ENCODE data around the gene RTP5.

DNA sequence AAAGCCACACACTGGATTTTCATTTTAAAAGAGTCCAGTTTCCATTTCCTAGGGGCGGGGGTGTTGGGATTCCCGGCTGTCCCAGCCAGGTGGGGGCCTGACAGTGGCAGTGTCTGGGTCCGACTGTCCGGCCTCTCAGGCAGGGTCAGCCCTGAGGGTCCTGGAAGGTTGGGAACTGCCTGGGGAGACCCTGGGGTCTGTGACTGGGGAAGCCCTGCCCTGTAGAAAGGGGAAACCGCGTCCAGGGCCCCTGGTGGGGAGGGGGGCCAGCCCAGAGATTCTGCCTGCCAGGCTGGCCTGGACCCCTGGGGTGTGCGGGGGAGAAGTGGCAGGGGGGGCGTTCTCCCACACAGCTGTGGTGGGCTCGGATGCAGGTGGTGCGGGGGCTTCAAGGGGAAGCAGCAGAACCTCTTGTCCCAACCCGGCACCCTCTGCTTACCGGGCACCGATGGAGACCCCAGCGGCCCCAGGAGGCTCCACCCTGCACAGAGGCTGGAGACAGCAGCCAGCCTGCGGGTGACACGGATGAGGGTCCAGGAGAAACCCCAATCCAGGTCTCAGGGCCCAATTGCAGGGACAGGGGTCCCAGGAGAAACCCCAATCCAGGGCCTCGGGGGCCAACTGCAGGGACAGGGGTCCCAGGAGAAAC is 4.9 kb downstream of the RTP5 start:
- TF ChIP-seq TAF1 (IDR thresholded peaks at IDR 0.05; ENCODE audit: low read depth) = no peak
- no peak for TF ChIP-seq NFIC (IDR thresholded peaks at IDR 0.05)
- TF ChIP-seq, protein P1, sequence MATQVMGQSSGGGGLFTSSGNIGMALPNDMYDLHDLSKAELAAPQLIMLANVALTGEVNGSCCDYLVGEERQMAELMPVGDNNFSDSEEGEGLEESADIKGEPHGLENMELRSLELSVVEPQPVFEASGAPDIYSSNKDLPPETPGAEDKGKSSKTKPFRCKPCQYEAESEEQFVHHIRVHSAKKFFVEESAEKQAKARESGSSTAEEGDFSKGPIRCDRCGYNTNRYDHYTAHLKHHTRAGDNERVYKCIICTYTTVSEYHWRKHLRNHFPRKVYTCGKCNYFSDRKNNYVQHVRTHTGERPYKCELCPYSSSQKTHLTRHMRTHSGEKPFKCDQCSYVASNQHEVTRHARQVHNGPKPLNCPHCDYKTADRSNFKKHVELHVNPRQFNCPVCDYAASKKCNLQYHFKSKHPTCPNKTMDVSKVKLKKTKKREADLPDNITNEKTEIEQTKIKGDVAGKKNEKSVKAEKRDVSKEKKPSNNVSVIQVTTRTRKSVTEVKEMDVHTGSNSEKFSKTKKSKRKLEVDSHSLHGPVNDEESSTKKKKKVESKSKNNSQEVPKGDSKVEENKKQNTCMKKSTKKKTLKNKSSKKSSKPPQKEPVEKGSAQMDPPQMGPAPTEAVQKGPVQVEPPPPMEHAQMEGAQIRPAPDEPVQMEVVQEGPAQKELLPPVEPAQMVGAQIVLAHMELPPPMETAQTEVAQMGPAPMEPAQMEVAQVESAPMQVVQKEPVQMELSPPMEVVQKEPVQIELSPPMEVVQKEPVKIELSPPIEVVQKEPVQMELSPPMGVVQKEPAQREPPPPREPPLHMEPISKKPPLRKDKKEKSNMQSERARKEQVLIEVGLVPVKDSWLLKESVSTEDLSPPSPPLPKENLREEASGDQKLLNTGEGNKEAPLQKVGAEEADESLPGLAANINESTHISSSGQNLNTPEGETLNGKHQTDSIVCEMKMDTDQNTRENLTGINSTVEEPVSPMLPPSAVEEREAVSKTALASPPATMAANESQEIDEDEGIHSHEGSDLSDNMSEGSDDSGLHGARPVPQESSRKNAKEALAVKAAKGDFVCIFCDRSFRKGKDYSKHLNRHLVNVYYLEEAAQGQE (IDR thresholded peaks at IDR 0.05; ENCODE audit: low read depth) = no peak
- TF ChIP-seq CREB1 (IDR thresholded peaks at IDR 0.05; ENCODE audit: low read depth) = no peak
- no peak for TF ChIP-seq EP300 (IDR thresholded peaks at IDR 0.05; ENCODE audit: borderline replicate concordance)
- no peak for TF ChIP-seq TCF12 (IDR thresholded peaks at IDR 0.05; ENCODE audit: low read depth)
- TF ChIP-seq, protein P2, sequence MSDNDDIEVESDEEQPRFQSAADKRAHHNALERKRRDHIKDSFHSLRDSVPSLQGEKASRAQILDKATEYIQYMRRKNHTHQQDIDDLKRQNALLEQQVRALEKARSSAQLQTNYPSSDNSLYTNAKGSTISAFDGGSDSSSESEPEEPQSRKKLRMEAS (IDR thresholded peaks at IDR 0.05) = no peak
- TF ChIP-seq, protein P3, sequence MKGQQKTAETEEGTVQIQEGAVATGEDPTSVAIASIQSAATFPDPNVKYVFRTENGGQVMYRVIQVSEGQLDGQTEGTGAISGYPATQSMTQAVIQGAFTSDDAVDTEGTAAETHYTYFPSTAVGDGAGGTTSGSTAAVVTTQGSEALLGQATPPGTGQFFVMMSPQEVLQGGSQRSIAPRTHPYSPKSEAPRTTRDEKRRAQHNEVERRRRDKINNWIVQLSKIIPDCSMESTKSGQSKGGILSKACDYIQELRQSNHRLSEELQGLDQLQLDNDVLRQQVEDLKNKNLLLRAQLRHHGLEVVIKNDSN (IDR thresholded peaks at IDR 0.05) = no peak

All from Ishikawa (cell line).